Epithelial cell of proximal tubule (primary cell): Measurements from ENCODE around the gene NXN. TPM values are rescaled to one million over a fixed set of nuclear protein-coding genes. Genes with fewer than 3 reads are reported as not detected.
"Not testable (repeated sequence)": the region's sequence is repeated elsewhere in the genome, so short reads cannot be mapped to it uniquely, and the experiment has no call there.

Experiments used
- DNase-seq: peaks from one replicate; pipeline ENCODE4 v3.0.0-alpha.2; 2011; ENCODE audit warnings: low read depth
- H3K4me3 ChIP-seq: 2 replicates; pipeline ENCODE4 v1.5.1; 2011; ENCODE audit warnings: low read depth, mild to moderate bottlenecking, low read length
- CTCF ChIP-seq: conservative IDR thresholded peaks from 2 replicates; pipeline ENCODE4 v1.5.1; 2012; ENCODE audit warnings: low read depth, mild to moderate bottlenecking, low read length
- total RNA-seq: library from RNA; depleted of rRNA; stranded (reverse); fragments of >200 nt; gene quantifications from 2 replicates; pipeline ENCODE4 v1.2.3, GENCODE V29; 2015

The NXN gene
- total RNA-seq, 1 donor from 2014 or later: 31.1 TPM

- no peak for TF ChIP-seq CTCF
- no peak for DNase-seq
- no peak overlapping the region for H3K4me3 ChIP-seq
Measured at GRCh38 chr17:753418-753817, 226.2 kb downstream of the NXN start.

DNA sequence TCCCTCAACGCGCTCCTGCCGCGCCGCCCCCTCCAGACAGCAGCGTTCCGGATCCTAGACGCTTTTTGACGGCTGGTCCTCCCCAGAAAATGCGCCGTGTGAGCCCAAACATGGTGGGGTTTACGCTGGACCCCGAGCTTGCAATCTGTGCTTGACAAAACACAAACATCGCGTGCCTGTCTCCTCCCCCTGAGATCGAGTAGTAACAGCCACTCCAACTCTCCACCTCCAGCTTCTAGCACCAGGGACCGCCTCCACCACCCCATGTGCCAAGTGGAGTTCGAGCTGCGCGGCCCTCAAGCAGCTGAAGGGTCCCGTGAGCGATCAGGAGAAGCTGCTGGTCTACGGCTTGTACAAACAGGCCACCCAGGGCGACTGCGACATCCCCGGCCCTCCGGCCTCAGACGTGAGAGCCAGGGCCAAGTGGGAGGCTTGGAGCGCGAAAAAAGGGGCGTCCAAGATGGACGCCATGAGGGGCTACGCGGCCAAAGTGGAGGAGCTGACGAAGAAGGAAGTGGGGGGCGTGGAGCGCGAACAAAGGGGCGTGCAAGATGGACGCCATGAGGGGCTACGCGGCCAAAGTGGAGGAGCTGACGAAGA lies 226.9 kb downstream of the NXN start:
- H3K4me3 ChIP-seq: peak overlapping the region; percentile 82
- TF ChIP-seq CTCF: no peak
- no peak for DNase-seq

- DNase-seq: no peak
- peak within 1 kb of the TSS; percentile 82 for H3K4me3 ChIP-seq
- TF ChIP-seq CTCF: peak; percentile 78
Measured at GRCh38 chr17:752002-752619, 227.5 kb downstream of the NXN start, which contains the start of gene GEMIN4. TSS of gene GEMIN4 (minus strand) at chr17:752264. CDS start at chr17:752142, 122 bp downstream.

DNA sequence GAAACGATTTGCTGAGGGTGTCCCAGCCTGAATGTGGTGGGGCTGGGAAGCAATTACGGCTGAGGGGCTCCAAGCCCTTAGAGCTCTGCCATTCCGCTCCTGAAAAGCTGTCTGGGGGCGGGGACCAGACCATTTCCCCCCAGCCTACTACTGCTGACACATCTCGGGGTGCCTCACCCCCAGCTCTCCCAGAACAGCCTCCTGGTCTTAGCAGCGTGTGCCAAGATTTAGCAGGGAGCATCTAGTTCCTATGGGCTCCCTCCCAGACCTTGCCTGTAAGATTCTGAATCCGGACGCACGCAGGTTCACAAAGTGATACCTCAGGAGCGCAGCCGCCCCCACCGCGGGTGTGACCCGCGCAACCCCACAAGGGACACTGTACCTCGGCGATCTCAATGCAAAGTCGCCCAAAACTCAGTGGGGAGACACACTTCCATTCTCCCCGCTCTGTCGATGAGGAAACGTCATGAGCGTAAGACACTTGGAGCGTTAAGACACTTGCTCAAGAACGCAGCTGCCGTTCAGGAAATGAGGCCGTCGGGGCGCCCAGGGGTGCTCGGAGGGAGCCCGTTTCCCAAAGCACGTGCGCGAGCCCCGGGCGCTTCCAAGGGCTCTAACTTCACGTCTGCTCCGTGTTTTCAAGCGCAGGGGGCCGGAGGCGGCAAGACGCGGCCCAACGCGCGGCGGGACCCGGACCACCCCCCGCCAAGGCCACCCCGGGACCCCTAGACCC lies 228.1 kb downstream of the NXN start:
- DNase-seq: no peak
- no peak for TF ChIP-seq CTCF
- H3K4me3 ChIP-seq: peak overlapping the region; percentile 82

- no peak overlapping the region for H3K4me3 ChIP-seq
- DNase-seq: no peak
Measured at GRCh38 chr17:750431-751037, 229.0 kb downstream of the NXN start.

DNA sequence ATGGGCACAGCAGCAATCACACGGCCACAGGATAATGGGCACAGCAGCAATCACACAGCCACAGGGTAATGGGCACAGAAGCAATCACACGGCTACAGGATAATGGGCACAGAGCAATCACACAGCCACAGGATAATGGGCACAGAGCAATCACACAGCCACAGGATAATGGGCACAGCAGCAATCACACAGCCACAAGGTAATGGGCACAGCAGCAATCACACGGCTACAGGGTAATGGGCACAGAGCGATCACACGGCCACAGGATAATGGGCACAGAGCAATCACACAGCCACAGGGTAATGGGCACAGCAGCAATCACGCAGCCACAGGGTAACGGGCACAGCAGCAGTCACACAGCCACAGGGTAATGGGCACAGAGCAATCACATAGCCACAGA lies 230.2 kb downstream of the NXN start:
- not testable (repeated sequence) for H3K4me3 ChIP-seq, DNase-seq

More at GRCh38 chr17:750431-751037, 229.0 kb downstream of the NXN start:
- TF ChIP-seq CTCF: no peak

Other genes starting within 250 kb of the NXN start
- gene TLCD3A, start 247.2 kb downstream of the NXN start, total RNA-seq: 35.6 and 46.0 TPM in 2 replicates
- gene GEMIN4, start 227.5 kb downstream of the NXN start, total RNA-seq: 19.0 and 40.9 TPM in 2 replicates
- 46.7 and 62.2 TPM in 2 replicates for gene GLOD4, start 197.5 kb downstream of the NXN start, total RNA-seq
- gene MRM3, start 197.4 kb downstream of the NXN start, total RNA-seq: 18.5 and 33.0 TPM in 2 replicates
- 18.7 and 21.8 TPM in 2 replicates for gene TIMM22, start 17.4 kb upstream of the NXN start, total RNA-seq
- gene ABR, start 200.2 kb upstream of the NXN start, total RNA-seq: 111 and 195 TPM in 2 replicates